HG03039 (cell line): ENCODE measurements around the gene GIMAP7.
"Not testable (repeated sequence)": the region's sequence is repeated elsewhere in the genome, so short reads cannot be mapped to it uniquely, and the experiment has no call there.

ENCODE experiments used
- ATAC-seq: cut with Tn5 transposase; IDR thresholded peaks from one replicate; pipeline ENCODE4 v1.9.1; 2021; ENCODE audit warnings: mild to moderate bottlenecking, moderate library complexity; ENCODE audit not compliant: unreplicated experiment

Gene GIMAP7

DNA sequence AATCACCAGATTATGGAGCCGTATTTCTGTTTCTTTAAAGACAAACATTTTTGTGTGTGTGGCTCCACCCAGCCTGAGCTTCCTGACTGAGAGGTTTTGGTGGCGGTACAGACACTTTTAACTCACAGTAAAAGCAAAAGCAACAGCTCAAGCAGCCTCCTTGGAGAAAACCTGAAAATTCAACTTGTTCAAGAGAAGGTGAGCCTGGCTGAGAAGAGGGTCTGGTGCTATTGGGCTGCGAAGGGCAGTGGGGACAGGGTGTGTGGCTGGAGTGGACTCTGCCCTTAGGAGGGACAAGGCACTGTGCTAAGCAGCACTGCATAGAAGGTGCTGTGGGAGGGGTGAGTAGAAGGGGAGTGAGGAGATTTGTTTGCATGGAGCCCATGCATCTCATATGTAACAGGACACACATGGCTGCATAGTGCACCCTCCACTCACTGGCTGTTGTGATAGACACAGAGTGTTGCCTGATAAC, at the start of gene GIMAP7:
Gene GIMAP7 (plus strand): TSS at position 125 of the 475 bp plus-strand sequence. CDS start 5,103 bp downstream, outside the sequence.
- ATAC-seq, result no peak

DNA sequence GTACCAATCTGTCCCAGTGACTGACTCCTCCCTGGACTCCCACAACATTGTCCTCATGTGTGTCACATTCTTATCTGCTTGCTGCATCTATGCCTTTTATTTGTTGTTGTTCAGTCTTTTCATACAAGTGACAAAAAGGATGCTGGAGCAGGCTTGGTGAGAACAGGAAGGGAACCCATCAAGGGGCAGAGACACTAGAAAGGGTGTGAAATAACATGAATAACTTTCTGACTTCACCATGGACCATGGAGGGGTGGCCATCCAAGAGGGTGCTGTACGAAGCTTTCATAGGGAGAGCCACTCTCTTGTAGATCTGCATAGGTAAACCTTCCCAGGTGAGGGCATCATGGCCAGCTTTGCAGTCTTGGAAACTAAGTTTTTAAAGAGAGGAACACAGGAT, 49.7 kb upstream of the GIMAP7 start:
- no peak for ATAC-seq

DNA sequence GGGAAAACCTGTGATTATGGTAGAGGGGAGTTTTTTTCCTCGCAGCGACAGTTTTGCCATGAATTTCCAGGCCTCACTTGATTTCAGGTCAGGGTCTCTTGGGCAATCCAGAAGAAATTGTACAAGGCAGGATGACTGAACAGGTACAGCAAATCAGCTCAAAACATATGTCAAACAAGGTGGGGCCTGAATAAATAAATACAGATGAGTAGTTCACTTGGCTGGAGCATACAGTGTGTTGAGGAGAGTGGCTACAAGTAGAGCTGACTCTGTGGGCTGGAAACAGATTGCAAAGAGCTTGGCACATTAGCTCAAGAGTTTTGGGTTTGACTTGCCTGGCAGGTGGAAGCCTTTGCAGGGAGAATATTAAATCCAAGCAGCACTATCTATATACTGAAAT, 49.3 kb upstream of the GIMAP7 start:
- ATAC-seq, result no peak

DNA sequence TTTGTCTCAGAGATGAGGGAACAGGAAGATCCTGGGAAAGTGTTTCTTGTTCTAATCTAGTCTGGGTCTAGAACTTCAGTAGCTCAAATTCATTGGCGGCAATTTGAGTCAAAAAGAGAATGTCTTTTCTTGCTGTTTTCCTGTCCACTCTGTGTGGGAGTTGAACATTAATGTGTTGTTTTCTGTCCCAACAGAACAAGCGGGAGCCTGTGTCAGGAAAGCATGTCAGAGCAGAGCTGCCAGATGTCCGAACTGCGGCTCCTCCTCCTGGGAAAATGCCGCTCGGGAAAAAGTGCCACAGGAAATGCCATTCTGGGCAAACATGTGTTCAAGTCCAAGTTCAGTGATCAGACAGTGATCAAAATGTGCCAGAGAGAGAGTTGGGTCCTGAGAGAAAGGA, 48.2 kb upstream of the GIMAP7 start:
- ATAC-seq, result no peak

DNA sequence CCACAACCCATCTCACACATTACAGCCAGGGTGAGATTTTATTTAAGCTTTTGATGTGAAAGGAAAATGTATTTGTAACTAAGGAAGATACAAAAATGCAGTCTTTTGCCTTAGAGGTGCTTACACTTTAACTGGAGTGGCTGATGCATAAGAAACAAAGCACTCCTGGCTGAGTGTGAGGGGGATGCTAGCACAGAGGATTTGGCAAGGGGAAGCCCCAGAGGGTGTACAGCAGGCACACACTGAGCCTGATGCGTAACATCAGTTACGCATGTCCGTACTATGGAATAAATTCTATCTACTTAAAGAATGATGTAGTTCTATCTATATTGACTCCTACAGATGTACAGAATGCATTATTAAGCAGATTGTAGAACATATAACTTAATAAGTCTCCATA, 46.4 kb upstream of the GIMAP7 start:
- ATAC-seq, result no peak

DNA sequence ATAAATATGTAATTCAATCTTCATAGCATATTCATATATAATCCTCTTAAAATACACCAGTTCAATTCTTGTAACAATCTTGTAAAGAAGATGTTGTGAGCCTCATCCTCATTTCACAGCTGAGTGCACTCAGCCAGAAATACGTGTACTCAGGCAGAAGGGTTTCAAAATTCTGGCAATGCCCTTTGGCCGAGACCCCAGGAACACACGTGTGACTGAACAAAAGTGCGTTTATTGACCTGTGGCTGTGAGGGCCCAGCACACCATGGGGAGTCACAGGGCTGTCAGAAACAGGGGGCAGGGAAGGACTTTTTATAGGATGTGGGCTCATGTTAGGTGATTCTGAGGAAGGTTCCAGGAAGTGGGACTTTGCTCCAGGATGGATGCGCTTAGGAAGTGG, 42.8 kb upstream of the GIMAP7 start:
- no peak for ATAC-seq

DNA sequence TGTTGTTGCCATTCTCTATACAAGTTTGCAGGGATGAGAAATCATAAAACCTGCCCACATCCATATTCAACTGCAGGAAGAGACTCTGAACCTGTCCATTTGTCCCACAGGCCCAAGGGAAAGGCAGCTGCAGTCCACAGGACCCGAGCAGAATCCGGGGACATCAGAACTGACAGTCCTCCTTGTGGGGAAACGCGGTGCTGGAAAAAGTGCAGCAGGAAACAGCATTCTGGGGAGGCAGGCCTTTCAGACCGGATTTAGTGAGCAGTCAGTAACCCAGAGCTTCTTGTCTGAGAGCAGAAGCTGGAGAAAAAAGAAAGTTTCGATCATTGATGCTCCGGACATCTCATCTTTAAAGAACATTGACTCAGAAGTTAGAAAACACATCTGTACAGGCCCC, 40.8 kb upstream of the GIMAP7 start:
- no peak for ATAC-seq

DNA sequence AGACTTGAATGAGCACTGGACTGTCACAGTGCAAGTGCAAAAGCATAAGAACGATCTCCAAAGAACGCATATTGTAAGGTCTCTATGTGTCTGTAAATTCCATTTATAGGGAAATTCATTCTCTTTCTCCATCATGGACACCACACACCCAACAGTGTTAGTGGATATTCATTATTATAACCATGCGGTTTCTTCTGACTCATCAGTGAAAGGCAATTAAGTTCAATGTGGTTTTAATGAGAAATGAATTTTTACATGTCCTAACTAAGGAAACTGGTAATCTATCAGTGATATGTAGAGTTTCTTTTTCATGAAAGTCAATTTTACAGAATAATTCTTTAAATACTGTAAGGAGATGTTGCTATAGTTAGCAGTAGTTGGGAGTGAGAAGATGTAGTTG, 38.4 kb upstream of the GIMAP7 start:
- no peak for ATAC-seq

DNA sequence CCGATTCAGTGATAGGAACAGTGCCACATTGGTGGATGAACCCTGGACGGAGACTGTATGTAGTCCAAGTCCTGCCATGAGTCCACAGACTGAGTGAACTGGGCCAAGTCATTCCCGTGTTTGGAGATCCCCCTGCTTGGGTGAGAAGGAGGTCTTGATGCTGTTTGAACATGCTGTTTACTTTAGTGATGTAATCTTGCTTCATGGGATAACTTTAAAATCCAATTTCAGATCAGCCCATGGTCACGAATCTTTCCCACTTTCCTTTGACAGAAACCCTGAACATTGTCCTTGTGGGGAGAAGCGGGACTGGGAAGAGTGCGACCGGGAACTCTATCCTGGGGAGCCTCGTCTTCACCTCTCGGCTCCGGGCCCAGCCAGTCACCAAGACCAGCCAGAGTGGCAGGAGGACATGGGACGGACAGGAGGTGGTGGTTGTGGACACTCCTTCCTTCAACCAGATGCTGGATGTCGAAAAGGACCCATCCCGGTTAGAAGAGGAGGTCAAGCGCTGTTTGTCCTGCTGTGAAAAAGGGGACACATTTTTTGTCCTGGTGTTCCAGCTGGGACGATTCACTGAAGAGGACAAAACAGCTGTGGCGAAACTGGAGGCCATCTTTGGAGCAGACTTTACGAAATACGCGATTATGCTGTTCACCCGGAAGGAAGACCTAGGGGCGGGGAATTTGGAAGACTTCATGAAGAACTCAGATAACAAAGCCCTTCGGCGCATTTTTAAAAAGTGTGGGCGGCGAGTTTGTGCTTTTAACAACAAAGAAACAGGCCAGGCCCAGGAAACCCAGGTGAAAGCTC, 37.6 kb upstream of the GIMAP7 start:
- ATAC-seq, result no peak

DNA sequence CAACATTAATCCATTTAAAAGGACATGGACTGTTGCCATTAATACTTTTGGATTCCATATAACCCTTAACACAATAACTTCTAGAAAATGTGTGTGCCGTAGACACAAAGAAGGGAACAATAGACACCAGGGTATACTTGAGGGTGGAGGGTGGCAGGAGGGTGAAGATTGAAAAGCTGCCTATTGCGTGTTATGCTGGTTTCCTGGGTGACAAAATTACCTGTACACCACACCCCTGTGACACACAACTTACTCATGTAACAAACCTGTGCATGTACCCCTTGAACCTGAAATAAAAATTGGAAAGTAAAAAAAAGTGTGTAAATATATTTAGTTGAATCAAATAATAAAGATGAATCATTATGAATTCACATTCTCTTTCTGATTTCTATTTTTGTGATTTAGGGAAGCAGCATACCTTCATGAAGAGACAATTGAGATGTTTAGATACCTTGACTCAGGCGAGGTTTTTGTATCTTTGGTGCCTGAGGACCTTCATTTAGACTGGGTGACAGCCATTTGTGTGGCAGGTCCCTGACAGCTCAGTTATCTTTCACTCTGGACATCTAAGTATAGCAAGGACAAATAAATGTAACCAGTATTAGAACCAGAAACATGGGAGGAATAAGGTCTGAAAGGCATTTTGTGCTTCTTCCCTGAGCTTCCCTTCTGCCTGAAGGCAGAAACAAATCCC, 35.5 kb upstream of the GIMAP7 start:
- ATAC-seq, result no peak

DNA sequence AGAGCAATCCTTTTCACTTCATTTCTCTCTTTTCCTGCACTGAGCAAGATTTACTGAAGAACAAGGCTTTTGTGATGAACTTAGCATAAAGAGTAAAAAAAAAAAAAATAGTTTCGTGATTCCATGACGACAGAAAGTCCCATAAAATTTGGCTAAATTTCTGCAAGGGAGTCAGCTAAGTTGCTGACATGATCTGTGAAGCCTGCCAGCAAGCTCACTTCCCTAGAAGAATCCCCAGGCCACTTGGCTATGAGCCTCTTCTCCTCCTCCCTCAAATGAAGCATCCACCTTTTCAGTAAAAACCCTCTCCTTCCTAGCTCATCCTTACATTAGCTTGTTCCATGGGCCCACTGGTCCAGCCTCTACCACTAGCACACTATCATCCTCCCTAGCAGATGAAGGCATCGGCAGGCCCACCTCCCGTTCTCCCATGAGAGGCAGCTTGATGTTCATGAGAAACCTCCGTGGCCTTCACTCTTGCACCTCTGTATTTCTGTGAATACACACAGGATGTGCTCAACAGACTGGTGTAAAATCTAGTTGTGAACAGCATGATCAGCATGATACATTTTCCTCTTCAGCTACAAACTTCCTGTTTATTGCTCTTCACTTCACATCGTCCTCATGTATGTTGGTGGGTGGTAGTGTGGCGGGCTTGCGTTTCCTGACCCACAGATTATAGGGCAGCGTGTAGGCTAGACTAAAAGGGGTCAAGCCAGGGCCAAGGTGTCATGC, 33.3 kb upstream of the GIMAP7 start:
- ATAC-seq, result no peak

DNA sequence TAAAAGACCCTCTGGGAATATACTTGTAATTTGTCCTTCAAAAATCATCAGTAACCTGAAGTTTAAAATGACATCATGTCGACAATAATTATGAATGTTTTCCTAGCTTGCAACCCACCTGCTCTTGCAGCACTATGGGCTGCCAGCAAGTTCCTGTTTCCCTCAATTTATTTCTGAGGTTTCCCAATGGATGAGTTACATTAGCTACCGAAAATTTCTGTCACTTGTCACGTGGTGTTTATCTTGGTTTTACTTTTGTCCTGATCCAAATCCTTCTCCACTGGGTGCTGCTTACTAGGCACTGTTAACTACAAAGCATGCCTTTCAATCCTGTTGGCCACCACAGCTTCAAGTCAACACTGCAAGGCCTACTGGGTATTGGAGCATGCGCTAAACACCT, 32.8 kb upstream of the GIMAP7 start:
- no peak for ATAC-seq

DNA sequence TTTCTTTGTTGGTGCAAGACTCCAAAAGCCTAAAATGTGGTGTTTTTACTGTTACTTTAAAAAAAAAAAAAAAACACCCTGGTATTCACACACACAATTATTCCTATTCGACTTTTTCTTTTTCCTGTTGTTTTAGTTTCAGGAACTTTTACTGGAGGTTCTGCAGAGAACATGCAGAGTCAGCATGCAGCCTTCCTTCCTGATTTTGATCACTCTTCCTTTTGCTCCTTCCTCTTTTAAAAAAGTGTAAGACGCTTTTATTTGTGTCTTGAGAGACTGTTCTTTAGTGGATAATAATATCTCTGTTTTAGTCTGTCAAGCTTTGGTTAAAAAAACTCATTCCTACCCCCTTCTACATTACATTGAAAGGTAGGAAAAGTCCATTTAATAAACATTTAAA, 31.2 kb upstream of the GIMAP7 start:
- ATAC-seq, result not testable (repeated sequence)

DNA sequence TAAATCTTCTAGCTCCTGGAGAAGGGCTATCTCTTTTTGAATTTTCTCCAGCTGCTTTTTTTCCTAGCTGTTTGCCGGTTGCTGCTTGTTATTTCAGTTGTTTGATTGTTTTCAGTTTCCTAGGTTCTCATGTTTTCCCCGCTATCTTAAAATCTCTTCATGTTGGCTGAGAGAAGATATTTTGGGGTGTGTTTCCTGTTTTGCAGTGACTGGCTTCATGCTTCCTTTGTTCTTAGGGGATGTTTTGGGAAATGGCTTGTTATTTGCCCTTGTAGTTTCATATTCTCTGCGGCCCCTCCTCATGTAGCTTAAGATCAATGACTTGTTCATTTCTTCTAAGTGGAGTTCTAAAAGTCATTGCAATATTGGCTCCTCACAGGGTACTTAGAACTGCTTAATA, 30.6 kb upstream of the GIMAP7 start:
- ATAC-seq, result not testable (repeated sequence)

DNA sequence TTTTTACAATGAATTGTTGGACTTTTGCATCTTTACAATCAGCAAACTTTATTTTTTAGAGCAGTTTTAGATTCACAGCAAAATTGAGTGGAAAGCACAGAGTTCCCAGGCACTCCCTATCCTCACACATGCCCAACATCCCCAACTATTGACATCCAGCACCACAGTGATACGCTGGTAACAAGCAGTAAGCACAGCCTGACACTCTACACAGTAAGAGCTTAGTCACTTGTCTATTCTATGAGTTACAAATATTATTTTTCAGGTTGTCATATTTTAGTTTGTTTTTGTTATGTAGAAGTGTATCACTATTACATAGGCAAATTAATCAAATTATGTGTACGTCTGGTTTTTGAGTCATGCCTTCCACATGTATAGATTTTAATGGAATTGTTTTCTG, 27.0 kb upstream of the GIMAP7 start:
- ATAC-seq, result no peak

DNA sequence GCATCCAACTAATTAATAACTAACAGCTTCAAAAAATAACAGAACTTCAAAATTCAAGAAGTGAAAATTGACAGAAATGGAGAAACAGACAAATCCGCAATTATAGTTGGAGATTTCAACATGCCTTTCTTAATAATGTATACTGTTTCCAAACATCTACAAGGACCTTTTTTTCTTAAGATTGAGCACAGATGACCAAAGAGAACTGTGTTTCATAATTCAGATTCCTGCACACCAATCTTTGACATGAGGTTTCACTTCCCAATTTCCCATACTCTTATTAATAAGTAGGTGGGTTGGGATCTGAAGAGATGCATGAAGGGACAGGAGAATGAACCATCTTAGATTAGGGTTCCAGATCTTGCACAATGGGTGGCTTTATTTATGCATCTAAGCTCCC, 24.9 kb upstream of the GIMAP7 start:
- no peak for ATAC-seq

DNA sequence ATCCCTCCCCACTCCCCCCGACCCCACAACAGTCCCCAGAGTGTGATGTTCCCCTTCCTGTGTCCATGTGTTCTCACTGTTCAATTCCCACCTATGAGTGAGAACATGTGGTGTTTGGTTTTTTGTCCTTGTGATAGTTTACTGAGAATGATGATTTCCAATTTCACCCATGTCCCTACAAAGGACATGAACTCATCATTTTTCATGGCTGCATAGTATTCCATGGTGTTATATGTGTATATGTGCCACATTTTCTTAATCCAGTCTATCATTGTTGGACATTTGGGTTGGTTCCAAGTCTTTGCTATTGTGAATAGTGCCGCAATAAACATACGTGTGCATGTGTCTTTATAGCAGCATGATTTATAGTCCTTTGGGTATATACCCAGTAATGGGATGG, 21.2 kb upstream of the GIMAP7 start:
- not testable (repeated sequence) for ATAC-seq

DNA sequence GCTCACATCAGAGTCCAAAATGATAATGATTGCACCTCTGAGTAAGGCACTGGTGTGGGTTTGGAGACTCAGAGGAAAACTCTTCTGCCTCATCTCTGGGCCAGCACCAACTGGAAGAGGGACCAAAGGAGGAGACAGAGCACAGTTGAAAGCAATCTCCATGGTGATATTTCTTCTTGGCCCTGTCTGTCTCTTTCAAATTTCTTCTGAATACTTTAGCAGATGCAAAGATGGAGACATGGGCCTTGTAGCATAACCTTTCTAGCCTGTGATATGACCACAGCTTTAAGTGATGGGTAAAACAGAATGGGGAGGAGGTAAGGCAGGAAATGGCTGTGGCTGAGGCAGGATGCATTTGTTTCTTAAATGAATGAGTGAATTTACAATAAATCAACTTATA, 12.2 kb upstream of the GIMAP7 start:
- ATAC-seq, result no peak

DNA sequence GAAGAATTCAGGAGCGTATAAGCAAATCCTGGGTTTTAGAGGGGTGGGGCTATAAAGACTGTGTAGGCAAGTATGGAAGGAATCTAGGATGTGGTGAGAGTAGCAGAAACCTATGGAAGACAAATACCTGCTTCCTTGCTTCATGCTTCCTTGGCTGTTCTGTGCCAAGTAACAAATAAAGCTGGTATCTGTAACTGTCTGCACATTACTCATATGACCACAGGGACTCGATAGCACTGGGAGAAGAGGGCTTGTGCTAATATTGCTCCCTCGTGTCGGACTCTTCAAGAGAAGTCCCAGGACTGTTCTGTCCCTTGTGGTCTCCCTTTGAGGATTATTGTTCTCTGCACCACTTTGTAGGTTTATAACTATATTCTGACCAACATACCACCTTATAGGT, 11.5 kb upstream of the GIMAP7 start:
- ATAC-seq, result no peak

DNA sequence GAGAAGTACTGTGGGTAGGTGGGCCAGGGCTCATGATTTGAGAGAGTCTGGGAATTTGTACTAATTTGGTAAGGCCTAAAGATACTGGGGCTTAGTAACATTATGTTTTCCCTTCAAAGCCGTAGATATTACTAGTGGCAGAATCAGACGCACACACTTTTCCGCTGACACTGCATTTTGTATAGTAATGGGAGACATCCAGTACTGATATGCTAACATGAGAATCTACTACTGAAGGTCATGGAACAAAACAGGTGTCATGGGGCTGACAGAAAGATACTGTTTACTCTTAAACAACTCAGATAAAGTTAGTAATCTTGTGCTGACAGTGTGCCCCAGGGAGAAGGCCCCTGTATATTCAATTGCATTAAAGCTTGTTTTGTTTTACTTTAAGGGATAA, 11.1 kb upstream of the GIMAP7 start:
- ATAC-seq, result no peak

DNA sequence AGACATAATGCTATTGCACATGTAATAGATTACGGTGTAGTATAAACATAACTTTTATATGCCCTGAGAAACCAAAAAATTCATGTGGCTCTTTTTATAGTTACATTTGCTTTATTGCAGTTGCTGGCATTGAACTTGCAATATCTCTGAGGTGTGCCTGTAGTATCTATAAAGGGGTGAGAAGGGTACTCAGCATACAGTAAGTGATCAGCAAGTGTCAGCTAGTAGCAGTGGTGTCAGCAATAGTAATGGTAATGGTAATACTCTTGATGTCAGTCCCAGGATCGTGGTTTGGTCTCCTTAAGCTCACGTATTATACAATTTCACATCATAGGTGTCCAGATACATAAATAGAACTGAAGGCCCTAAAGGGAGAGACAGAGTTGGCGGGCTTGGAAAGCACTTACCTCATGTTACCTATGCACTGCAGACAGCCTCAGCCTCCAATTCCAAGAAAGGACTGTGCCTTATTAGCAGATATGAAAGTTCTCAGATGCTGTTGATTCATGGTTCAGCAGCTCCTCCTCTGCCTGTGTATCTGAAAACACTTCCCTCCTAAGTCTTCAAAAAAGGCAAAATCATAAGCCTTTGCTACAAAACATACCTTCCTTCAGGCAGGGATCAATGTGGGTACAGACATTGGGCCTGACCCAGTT, 6.6 kb upstream of the GIMAP7 start:
- ATAC-seq, result no peak
